Measurements from ENCODE around the gene TRAPPC2. TPM values are rescaled to one million over a fixed set of nuclear protein-coding genes. Genes with fewer than 3 reads are reported as not detected.

The TRAPPC2 gene
- total and polyA plus RNA-seq, 2 of the 4 experiments (the other 2 are of a cell fraction), result 11.3 to 13.8 TPM

- Histone ChIP-seq H3K4me3 (ENCODE audit: insufficient read depth, low read depth, low read length) (peak overlapping the region; percentile 86), H3K9ac (ENCODE audit: low read depth, low read length) (peak overlapping the region; percentile 83), H3K56ac (ENCODE audit: extremely low read depth, insufficient read depth, low read length) (peak overlapping the region; percentile 63), H3K23ac (ENCODE audit: low read depth, low read length) (peak overlapping the region; percentile 77), H4K5ac (ENCODE audit: low read depth, low read length) (peak overlapping the region; percentile 31), H3K18ac (ENCODE audit: low read depth, low read length) (peak overlapping the region; percentile 59), H2AK5ac (ENCODE audit: low read depth, low read length) (no peak overlapping the region), H2BK120ac (ENCODE audit: low read depth, low read length) (peak overlapping the region; percentile 36; the same call in 1 of the 2 replicates), H3K9me3 (ENCODE audit: control insufficient read depth, insufficient read depth, low read length) (no peaks in the 10 kb centered on the region), H4K91ac (ENCODE audit: insufficient read depth, low read depth, low read length) (peak overlapping the region; percentile 60; the same call in 1 of the 2 replicates), H3K14ac (replicated peaks; ENCODE audit: low read depth, low read length) (peak overlapping the region; percentile 85), H3K4me1 (ENCODE audit: control insufficient read depth, insufficient read depth, low read length) (peaks cover 7% of the 10 kb centered on the region), H4K20me1 (ENCODE audit: insufficient read depth, low read length) (peaks cover 27% of the 10 kb centered on the region), H3K27ac (ENCODE audit: insufficient read depth, low read length) (peak overlapping the region; percentile 90), H2BK20ac (ENCODE audit: low read depth, low read length) (peak overlapping the region; percentile 31; the same call in 1 of the 2 replicates), H2AFZ (replicated peaks; ENCODE audit: low read length, poor library complexity) (peak overlapping the region; percentile 96), H3K4ac (ENCODE audit: low read depth, low read length) (peak overlapping the region; percentile 83), H4K8ac (ENCODE audit: low read depth in 2 of 2, low read length in 2 of 2) (peak overlapping the region; percentile 29 to 37; a peak in 2 of 4 replicates), H3K9me1 (ENCODE audit: insufficient read depth, low read length) (0 out of 2 replicates have a peak, but pooled peaks cover 3% of the 10 kb centered on the region), H3K27me3 (ENCODE audit: control insufficient read depth, insufficient read depth, low read length) (peaks cover 4% of the 10 kb centered on the region), H3K79me1 (ENCODE audit: low read depth in 1 of 2, low read length in 2 of 2) (peaks cover 18 to 33% of the 10 kb centered on the region in 2 experiments; a peak in 3 of 4 replicates), H2BK5ac (ENCODE audit: low read depth, low read length, poor library complexity, severe bottlenecking) (peak overlapping the region; percentile 73), H2BK15ac (ENCODE audit: low read depth, low read length) (no peak overlapping the region), H3K4me2 (ENCODE audit: low read depth, low read length) (peak overlapping the region; percentile 85), H2AK9ac (replicated peaks; ENCODE audit: low read depth, low read length, poor library complexity) (peak overlapping the region; percentile 93), H3K36me3 (ENCODE audit: control insufficient read depth, insufficient read depth, low read length) (no peaks in the 10 kb centered on the region; the same call in 1 of the 2 replicates)
- WGBS, 2 experiments (ENCODE audit: extremely low coverage in 2 of 2, insufficient read length in 1 of 2), result 16% methylated on average over 5 of the region's 16 CpGs; no CpG with 5 or more reads in 1 of the 2 experiments
- no TSS peak for BruUV-seq (replicated peaks)
- ATAC-seq (ENCODE audit: low read depth) (no peak), DNase-seq (peak; percentile 40)
- intact Hi-C loops (cut with micrococcal nuclease) (loop anchor here (2.0 to 5.0 kb wide), 3 partner anchors 31 to 43 kb away; partner anchors contain the start of genes OFD1 and TRAPPC2), in situ Hi-C loops (cut with MboI; ENCODE audit: low sequenced_read_pairs) (no loop called here), dilution Hi-C loops (cut with HindIII; ENCODE audit: low sequenced_read_pairs, unreplicated experiment) (no loop called here)
- ChIA-PET CTCF (no interaction called here), POLR2A (ENCODE audit: unreplicated experiment) (no interaction called here)
- TF ChIP-seq FOS (IDR thresholded peaks at IDR 0.05; ENCODE audit: low read depth, low read length) (no peak), USF2 (IDR thresholded peaks at IDR 0.05; ENCODE audit: low read depth, low read length) (peak; percentile 89), RFX5 (IDR thresholded peaks at IDR 0.05; ENCODE audit: low read depth, low read length) (no peak), MAZ (IDR thresholded peaks at IDR 0.05; ENCODE audit: borderline replicate concordance, low read depth, low read length) (no peak), CEBPB (IDR thresholded peaks at IDR 0.05; ENCODE audit: low read depth, low read length) (peak; percentile 66), BHLHE40 (IDR thresholded peaks at IDR 0.05; ENCODE audit: low read depth, low read length) (peak; percentile 90), CTCF (conservative IDR thresholded peaks at IDR 0.05; ENCODE audit: low read depth, low read length) (no peak)
Observed at GRCh38 chrX:13689741-13690211, 44.6 kb downstream of the TRAPPC2 start.
